ENCODE measurements around the gene SEC61A2. TPM values are rescaled to one million over a fixed set of nuclear protein-coding genes. Genes with fewer than 3 reads are reported as not detected.
"Not testable (repeated sequence)": the region's sequence is repeated elsewhere in the genome, so short reads cannot be mapped to it uniquely, and the experiment has no call there.

SEC61A2 gene
- total and polyA plus RNA-seq, 2 of the 8 experiments (the other 6 are each of a cell fraction or from before 2014, with no cell fraction given), result 18.2 to 19.2 TPM

DNA sequence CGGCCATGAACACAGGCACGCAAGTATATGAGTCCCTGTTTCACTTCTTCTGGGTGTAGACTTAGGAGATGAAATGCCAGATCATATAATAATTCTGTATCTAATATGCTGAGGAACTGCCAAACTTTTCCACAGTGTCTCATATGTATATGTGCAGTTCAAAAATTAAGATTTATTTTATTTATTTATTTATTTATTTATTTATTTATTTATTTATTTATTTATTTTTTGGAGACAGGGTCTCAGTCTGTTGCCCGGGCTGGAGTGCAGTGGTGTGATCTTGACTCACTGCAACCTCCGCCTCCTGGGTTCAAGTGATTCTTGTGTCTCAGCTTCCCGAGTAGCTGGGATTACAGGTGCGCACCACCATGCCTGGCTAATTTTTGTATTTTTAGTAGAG, 42.0 kb downstream of the SEC61A2 start:
- H3K27me3 ChIP-seq (replicated peaks in 1 of 4; ENCODE audit: control insufficient read depth in 3 of 4, extremely low read depth in 1 of 4, insufficient read depth in 3 of 4, low read length in 3 of 4); H3K18ac ChIP-seq (ENCODE audit: extremely low read depth, low read length); H3K4me2 ChIP-seq (ENCODE audit: insufficient read depth in 1 of 2, low read depth in 2 of 2, low read length in 2 of 2); DNase-seq (ENCODE audit: low read depth in 1 of 2, low spot score in 2 of 2); H2AK5ac ChIP-seq (ENCODE audit: low read depth, low read length); H4K20me1 ChIP-seq (replicated peaks in 1 of 2; ENCODE audit: control insufficient read depth in 1 of 2, insufficient read depth in 2 of 2, low read length in 2 of 2); H4K91ac ChIP-seq (replicated peaks; ENCODE audit: insufficient read length, low read length); H3K23me2 ChIP-seq (ENCODE audit: low read depth, low read length); H3K4ac ChIP-seq (replicated peaks; ENCODE audit: insufficient read length, low read depth, low read length); H3K9ac ChIP-seq (replicated peaks in 1 of 4; ENCODE audit: extremely low read depth in 1 of 4, low read depth in 3 of 4, low read length in 3 of 4); H3K79me1 ChIP-seq (ENCODE audit: low read depth, low read length); H3K79me2 ChIP-seq (ENCODE audit: control insufficient read depth in 1 of 2, insufficient read depth in 2 of 2, low read length in 2 of 2); H4K5ac ChIP-seq (ENCODE audit: insufficient read length, low read depth, low read length); H4K8ac ChIP-seq (ENCODE audit: extremely low read depth, insufficient read depth, low read length); H2BK12ac ChIP-seq (ENCODE audit: low read depth, low read length); FAIRE-seq; CTCF ChIA-PET (ENCODE audit: partially characterized antibody); H2BK5ac ChIP-seq (ENCODE audit: low read depth, low read length); H2AFZ ChIP-seq (ENCODE audit: low read length); H2BK15ac ChIP-seq (ENCODE audit: low read length); H2BK20ac ChIP-seq (ENCODE audit: low read length); H3K23ac ChIP-seq (ENCODE audit: insufficient read length); H2BK120ac ChIP-seq (replicated peaks; ENCODE audit: low read depth, low read length); H3K27ac ChIP-seq (ENCODE audit: low read depth, low read length); H3K4me1 ChIP-seq (replicated peaks in 1 of 4; ENCODE audit: control insufficient read depth in 3 of 4, insufficient read depth in 4 of 4, low read length in 3 of 4); H3K9me3 ChIP-seq (ENCODE audit: insufficient read depth in 2 of 2, low read depth in 1 of 2, low read length in 1 of 2); H3K14ac ChIP-seq (ENCODE audit: insufficient read length); H3K56ac ChIP-seq (replicated peaks; ENCODE audit: insufficient read length, low read depth, low read length); H3K4me3 ChIP-seq (ENCODE audit: extremely low read depth in 1 of 4, insufficient read depth in 2 of 4, low read depth in 3 of 4, low read length in 4 of 4): not testable (repeated sequence)
- peaks cover 6 to 69% (median 39%) of the 10 kb centered on the region in 4 experiments for H3K36me3 ChIP-seq (ENCODE audit: control insufficient read depth in 2 of 4, insufficient read depth in 4 of 4, low read length in 3 of 4)
- WGBS, 2 experiments (ENCODE audit: extremely low coverage in 1 of 2, insufficient coverage in 1 of 2, insufficient read length in 1 of 2, insufficient replicate concordance in 2 of 2, low coverage in 1 of 2, low lambda C conversion rate in 2 of 2, missing lambda C conversion rate in 1 of 2), result 97% methylated on average over 6 of the region's 6 CpGs; no CpG with 5 or more reads in 1 of the 2 experiments
- POLR2A ChIA-PET (ENCODE audit: partially characterized antibody), result interaction anchor here (1.4 kb wide), 1 partner anchor 9 kb away, joined by 3 read pairs; no protein-coding TSS in a partner anchor

All from H1 (cell line).